ENCODE results near the gene NUDT1. TPM values are rescaled to one million over a fixed set of nuclear protein-coding genes. Genes with fewer than 3 reads are reported as not detected.

NUDT1 gene
- total RNA-seq, 1 experiment from 2014 or later: 27.2 TPM

- no TSS peak for BruUV-seq (replicated peaks)
- Mint-ChIP-seq H3K27me3 (ENCODE audit: insufficient read depth, unreplicated experiment) (no peaks in the 10 kb centered on the region), H3K4me1 (ENCODE audit: insufficient read depth, unreplicated experiment) (peaks cover 6% of the 10 kb centered on the region), H3K36me3 (ENCODE audit: insufficient read depth, unreplicated experiment) (peaks cover 49% of the 10 kb centered on the region), H3K9me3 (ENCODE audit: unreplicated experiment) (no peaks in the 10 kb centered on the region), H3K27ac (ENCODE audit: low read depth, unreplicated experiment) (no peak overlapping the region), H3K4me3 (ENCODE audit: unreplicated experiment) (no peak overlapping the region)
- CTCF ChIA-PET: interaction anchor here (0.6 kb wide), 1 partner anchor 11 kb away, joined by 3 read pairs; no protein-coding TSS in a partner anchor
- TF ChIP-seq CTCF (IDR thresholded peaks at IDR 0.05; ENCODE audit: unreplicated experiment): no peak
- no peak for DNase-seq (ENCODE audit: unreplicated experiment)
- POLR2A ChIA-PET: interaction anchor here (0.5 to 1.4 kb wide), 2 partner anchors 12 to 702 kb away, joined by 3 read pairs; no protein-coding TSS in a partner anchor
- intact Hi-C loops (cut with micrococcal nuclease): no loop called here
These were observed 28.3 kb upstream of the NUDT1 start for GRCh38 chr7:2213551-2214215.

GRCh38 chr7:2214636-2215035 is 27.4 kb upstream of the NUDT1 start:
- no peaks in the 10 kb centered on the region for H3K9me3 Mint-ChIP-seq (ENCODE audit: unreplicated experiment)
- H3K4me1 Mint-ChIP-seq (ENCODE audit: insufficient read depth, unreplicated experiment): peaks cover 6% of the 10 kb centered on the region
- ChIA-PET POLR2A (interaction anchor here (0.6 to 1.4 kb wide), 2 partner anchors 11 to 13 kb away, joined by 3 read pairs; no protein-coding TSS in a partner anchor), CTCF (interaction anchor here (0.6 to 0.7 kb wide), 2 partner anchors 26 to 65 kb away, joined by 3 to 4 read pairs; no protein-coding TSS in a partner anchor)
- DNase-seq (ENCODE audit: unreplicated experiment): no peak
- H3K27me3 Mint-ChIP-seq (ENCODE audit: insufficient read depth, unreplicated experiment): no peaks in the 10 kb centered on the region
- no peak for TF ChIP-seq CTCF (IDR thresholded peaks at IDR 0.05; ENCODE audit: unreplicated experiment)
- intact Hi-C loops (cut with micrococcal nuclease): no loop called here
- no peak overlapping the region for H3K27ac Mint-ChIP-seq (ENCODE audit: low read depth, unreplicated experiment)
- H3K36me3 Mint-ChIP-seq (ENCODE audit: insufficient read depth, unreplicated experiment): peaks cover 58% of the 10 kb centered on the region
- no TSS peak for BruUV-seq (replicated peaks)
- H3K4me3 Mint-ChIP-seq (ENCODE audit: unreplicated experiment): no peak overlapping the region

GRCh38 chr7:2215851-2216250 is 26.2 kb upstream of the NUDT1 start:
- BruUV-seq (replicated peaks): no TSS peak
- peaks cover 6% of the 10 kb centered on the region for H3K4me1 Mint-ChIP-seq (ENCODE audit: insufficient read depth, unreplicated experiment)
- H3K9me3 Mint-ChIP-seq (ENCODE audit: unreplicated experiment): no peaks in the 10 kb centered on the region
- peaks cover 53% of the 10 kb centered on the region for H3K36me3 Mint-ChIP-seq (ENCODE audit: insufficient read depth, unreplicated experiment)
- DNase-seq (ENCODE audit: unreplicated experiment): no peak
- H3K27ac Mint-ChIP-seq (ENCODE audit: low read depth, unreplicated experiment): no peak overlapping the region
- TF ChIP-seq CTCF (IDR thresholded peaks at IDR 0.05; ENCODE audit: unreplicated experiment): no peak
- POLR2A ChIA-PET: no interaction called here
- H3K27me3 Mint-ChIP-seq (ENCODE audit: insufficient read depth, unreplicated experiment): no peaks in the 10 kb centered on the region
- intact Hi-C loops (cut with micrococcal nuclease): no loop called here
- H3K4me3 Mint-ChIP-seq (ENCODE audit: unreplicated experiment): no peak overlapping the region
- CTCF ChIA-PET: no interaction called here

- CTCF ChIA-PET: no interaction called here
- POLR2A ChIA-PET: interaction anchor here (0.6 to 1.1 kb wide), 2 partner anchors 8 to 74 kb away, joined by 4 to 5 read pairs; no protein-coding TSS in a partner anchor
- intact Hi-C loops (cut with micrococcal nuclease): no loop called here
- H3K27me3 Mint-ChIP-seq (ENCODE audit: insufficient read depth, unreplicated experiment): no peaks in the 10 kb centered on the region
- TF ChIP-seq CTCF (IDR thresholded peaks at IDR 0.05; ENCODE audit: unreplicated experiment): no peak
- H3K4me1 Mint-ChIP-seq (ENCODE audit: insufficient read depth, unreplicated experiment): peaks cover 6% of the 10 kb centered on the region
- H3K36me3 Mint-ChIP-seq (ENCODE audit: insufficient read depth, unreplicated experiment): peaks cover 58% of the 10 kb centered on the region
- H3K4me3 Mint-ChIP-seq (ENCODE audit: unreplicated experiment): no peak overlapping the region
- no peaks in the 10 kb centered on the region for H3K9me3 Mint-ChIP-seq (ENCODE audit: unreplicated experiment)
- DNase-seq (ENCODE audit: unreplicated experiment): no peak
- H3K27ac Mint-ChIP-seq (ENCODE audit: low read depth, unreplicated experiment): no peak overlapping the region
- BruUV-seq (replicated peaks): no TSS peak
These were observed 24.8 kb upstream of the NUDT1 start for GRCh38 chr7:2217206-2217605.

Measured in MCF 10A (cell line).